ENCODE measurements around the gene GLI1.

DNA sequence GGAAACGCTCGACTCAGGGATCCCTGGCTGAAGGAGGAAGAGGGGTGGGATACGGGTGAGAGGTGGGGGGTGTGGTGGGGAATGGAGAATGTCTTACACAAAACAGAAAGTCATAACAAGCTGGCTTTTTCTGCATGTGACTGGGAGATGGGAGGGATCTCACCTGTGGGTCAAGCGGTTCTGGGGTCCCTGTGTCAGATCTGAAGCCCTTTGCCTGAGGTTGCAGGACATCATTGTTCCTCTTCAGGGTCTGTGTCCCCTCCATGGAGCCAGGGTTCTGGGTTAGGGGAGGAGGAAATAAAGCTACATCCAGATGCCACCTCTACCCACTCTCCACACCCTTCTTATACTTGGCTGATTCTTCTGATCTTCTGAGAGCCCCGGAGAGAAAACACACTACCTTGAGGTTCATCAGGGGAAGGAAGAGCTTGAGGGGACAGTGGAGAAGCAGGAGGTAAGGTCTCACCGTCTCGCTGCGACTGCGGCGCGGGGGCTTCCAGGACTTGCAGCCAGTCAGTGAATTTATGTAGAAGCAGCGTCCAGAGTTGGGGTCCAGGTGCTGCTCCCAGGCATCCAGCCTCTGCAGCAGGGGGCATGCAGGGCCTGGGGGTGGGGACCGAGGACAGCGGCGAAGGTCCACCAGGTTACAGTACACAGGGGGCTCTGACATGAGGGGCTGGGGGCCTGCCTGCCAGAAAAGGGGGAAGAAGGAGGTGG lies 17.6 kb downstream of the GLI1 start:
- TF ChIP-seq, protein P1, sequence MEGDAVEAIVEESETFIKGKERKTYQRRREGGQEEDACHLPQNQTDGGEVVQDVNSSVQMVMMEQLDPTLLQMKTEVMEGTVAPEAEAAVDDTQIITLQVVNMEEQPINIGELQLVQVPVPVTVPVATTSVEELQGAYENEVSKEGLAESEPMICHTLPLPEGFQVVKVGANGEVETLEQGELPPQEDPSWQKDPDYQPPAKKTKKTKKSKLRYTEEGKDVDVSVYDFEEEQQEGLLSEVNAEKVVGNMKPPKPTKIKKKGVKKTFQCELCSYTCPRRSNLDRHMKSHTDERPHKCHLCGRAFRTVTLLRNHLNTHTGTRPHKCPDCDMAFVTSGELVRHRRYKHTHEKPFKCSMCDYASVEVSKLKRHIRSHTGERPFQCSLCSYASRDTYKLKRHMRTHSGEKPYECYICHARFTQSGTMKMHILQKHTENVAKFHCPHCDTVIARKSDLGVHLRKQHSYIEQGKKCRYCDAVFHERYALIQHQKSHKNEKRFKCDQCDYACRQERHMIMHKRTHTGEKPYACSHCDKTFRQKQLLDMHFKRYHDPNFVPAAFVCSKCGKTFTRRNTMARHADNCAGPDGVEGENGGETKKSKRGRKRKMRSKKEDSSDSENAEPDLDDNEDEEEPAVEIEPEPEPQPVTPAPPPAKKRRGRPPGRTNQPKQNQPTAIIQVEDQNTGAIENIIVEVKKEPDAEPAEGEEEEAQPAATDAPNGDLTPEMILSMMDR (conservative IDR thresholded peaks at IDR 0.05; ENCODE audit: low read depth, low read length), result no peak
- TF ChIP-seq EZH2 (IDR thresholded peaks at IDR 0.05; ENCODE audit: borderline replicate concordance, low read depth, low read length, poor library complexity, severe bottlenecking), result no peak
